SK-N-SH (cell line): ENCODE measurements around the gene MGAT5B.

Source experiments
- MEF2A ChIP-seq: IDR thresholded peaks from 2 replicates; pipeline ENCODE4 v1.4.0; 2012; ENCODE audit warnings: low read depth, borderline replicate concordance
- TF ChIP-seq, protein P1 (sequence below): IDR thresholded peaks from 2 replicates; pipeline ENCODE4 v1.4.0; 2012; ENCODE audit warnings: low read depth, borderline replicate concordance
- TF ChIP-seq, protein P2 (sequence below): fragments of 200-600 bp; sonication (generic); IDR thresholded peaks from 2 replicates; pipeline ENCODE4 v1.6.1; 2017; ENCODE audit warnings: antibody characterized with exemption, mild to moderate bottlenecking, moderate library complexity
- TF ChIP-seq, protein P3 (sequence below): fragments of 150-350 bp; IDR thresholded peaks from 2 replicates; pipeline ENCODE4 v1.6.1; 2017; ENCODE audit warnings: antibody characterized with exemption, low read length, low read depth, borderline replicate concordance

DNA sequence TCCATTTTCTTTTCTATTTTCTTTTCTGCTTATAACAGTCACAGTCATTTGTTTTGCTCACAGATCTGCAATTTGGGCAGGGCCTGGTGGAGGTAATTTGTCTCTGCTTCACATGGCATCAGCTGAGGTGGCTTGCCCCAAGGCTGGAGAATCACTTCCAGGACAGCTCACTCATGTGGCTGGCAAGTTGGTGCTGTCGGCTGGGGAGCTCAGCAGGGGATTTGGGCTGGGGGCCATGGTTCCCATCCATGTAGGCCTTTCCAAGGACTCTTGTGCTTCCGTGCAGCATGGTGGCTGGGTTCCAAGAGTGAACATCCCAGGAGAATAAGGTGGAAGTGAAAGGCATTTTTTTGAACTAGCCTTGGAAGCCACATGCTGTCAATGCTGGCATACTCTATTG, 85.7 kb downstream of the MGAT5B start:
- no peak for TF ChIP-seq MEF2A
- TF ChIP-seq, protein P1, sequence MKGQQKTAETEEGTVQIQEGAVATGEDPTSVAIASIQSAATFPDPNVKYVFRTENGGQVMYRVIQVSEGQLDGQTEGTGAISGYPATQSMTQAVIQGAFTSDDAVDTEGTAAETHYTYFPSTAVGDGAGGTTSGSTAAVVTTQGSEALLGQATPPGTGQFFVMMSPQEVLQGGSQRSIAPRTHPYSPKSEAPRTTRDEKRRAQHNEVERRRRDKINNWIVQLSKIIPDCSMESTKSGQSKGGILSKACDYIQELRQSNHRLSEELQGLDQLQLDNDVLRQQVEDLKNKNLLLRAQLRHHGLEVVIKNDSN: no peak
- TF ChIP-seq, protein P2, sequence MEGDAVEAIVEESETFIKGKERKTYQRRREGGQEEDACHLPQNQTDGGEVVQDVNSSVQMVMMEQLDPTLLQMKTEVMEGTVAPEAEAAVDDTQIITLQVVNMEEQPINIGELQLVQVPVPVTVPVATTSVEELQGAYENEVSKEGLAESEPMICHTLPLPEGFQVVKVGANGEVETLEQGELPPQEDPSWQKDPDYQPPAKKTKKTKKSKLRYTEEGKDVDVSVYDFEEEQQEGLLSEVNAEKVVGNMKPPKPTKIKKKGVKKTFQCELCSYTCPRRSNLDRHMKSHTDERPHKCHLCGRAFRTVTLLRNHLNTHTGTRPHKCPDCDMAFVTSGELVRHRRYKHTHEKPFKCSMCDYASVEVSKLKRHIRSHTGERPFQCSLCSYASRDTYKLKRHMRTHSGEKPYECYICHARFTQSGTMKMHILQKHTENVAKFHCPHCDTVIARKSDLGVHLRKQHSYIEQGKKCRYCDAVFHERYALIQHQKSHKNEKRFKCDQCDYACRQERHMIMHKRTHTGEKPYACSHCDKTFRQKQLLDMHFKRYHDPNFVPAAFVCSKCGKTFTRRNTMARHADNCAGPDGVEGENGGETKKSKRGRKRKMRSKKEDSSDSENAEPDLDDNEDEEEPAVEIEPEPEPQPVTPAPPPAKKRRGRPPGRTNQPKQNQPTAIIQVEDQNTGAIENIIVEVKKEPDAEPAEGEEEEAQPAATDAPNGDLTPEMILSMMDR: no peak
- TF ChIP-seq, protein P3, sequence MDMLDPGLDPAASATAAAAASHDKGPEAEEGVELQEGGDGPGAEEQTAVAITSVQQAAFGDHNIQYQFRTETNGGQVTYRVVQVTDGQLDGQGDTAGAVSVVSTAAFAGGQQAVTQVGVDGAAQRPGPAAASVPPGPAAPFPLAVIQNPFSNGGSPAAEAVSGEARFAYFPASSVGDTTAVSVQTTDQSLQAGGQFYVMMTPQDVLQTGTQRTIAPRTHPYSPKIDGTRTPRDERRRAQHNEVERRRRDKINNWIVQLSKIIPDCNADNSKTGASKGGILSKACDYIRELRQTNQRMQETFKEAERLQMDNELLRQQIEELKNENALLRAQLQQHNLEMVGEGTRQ: no peak
